ENCODE results near the gene PCSK6.

Gene PCSK6

DNA sequence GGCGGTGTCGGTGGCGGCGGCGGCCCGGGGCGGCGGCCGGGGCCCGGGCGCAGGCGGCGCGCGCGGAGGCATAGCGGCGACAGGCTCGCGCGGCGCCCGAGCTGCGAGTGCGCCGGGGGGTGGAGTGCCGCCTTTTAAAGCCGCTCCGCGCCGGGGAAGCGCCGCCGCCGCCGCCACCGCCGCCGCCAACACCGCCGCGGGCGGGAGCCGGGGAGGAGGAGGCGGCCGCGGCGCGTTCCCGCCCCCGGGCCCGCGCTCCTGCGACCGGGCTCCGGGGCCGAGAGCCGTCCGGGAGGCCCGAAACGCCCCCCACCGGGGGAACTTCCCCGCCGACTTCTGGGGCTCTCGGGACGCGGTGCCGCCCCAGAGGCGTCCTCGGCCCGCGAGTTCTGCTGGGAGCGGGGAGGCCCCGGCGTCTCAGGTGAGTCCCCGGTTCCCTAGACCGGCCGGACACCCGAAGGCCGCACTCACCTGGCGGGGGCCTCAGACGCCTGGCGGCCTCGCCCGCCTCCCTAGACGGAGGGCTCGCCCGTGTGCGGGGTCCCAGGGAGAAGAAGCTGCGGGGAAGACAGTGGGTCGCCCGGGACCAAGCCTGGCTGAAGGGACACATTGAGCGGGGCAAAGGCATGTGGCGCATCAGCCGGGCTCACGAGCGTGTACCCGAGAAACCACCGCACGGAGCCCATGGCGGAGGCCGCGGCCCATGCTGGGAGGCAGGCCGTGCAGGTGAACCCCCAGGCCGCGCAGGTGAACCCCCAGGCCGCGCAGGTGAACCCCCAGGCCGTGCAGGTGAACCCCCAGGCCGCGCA, at the start of gene PCSK6:
PCSK6 (minus strand) TSS at position 109 of the 809 bp plus-strand sequence; CDS start at position 72, 37 bp downstream.
- no peak for DNase-seq (ENCODE audit: extremely low read depth, insufficient read length)
- H3K4me3 ChIP-seq (replicated peaks; ENCODE audit: low read depth, low read length), result no peak within 1 kb of the TSS
- no peak for TF ChIP-seq CTCF (IDR thresholded peaks at IDR 0.05; ENCODE audit: insufficient read depth, low read length, poor library complexity, severe bottlenecking)
- H3K36me3 ChIP-seq (ENCODE audit: control insufficient read depth, insufficient read depth, low read length), result no peaks in the 10 kb centered on the region
- no peaks in the 10 kb centered on the region; the same call in none of the 2 replicates for H3K27me3 ChIP-seq (replicated peaks; ENCODE audit: control insufficient read depth, insufficient read depth, low read length)

- DNase-seq (ENCODE audit: extremely low read depth, insufficient read length), result no peak
- Histone ChIP-seq H3K27me3 (replicated peaks; ENCODE audit: control insufficient read depth, insufficient read depth, low read length) (no peaks in the 10 kb centered on the region; the same call in 1 of the 2 replicates), H3K36me3 (ENCODE audit: control insufficient read depth, insufficient read depth, low read length) (no peaks in the 10 kb centered on the region), H3K4me3 (replicated peaks; ENCODE audit: low read depth, low read length) (no peak overlapping the region)
- TF ChIP-seq CTCF (IDR thresholded peaks at IDR 0.05; ENCODE audit: insufficient read depth, low read length, poor library complexity, severe bottlenecking), result no peak
These were observed 49.5 kb upstream of the PCSK6 start for GRCh38 chr15:101538996-101539395.

DNA sequence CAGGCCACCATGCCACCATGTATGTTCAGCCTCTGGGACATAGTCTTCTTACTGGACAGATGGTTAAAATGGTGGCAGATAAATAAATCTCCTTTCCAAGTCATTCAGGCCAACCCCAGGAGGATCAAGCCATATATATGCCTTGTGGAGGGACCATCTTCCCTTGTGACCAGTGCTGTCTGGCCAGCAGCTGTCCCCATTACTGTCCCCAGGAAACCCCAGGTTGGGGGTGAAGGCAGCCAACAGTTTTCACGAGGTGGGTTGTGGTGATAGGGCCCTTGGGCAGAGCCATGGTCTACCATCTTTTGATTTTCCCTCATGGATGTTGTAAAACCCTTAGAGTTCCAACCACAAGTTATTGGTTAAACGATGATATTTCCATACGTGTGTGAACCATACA, 48.7 kb upstream of the PCSK6 start:
- no peaks in the 10 kb centered on the region; the same call in 1 of the 2 replicates for H3K27me3 ChIP-seq (replicated peaks; ENCODE audit: control insufficient read depth, insufficient read depth, low read length)
- DNase-seq (ENCODE audit: extremely low read depth, insufficient read length), result no peak
- no peak for TF ChIP-seq CTCF (IDR thresholded peaks at IDR 0.05; ENCODE audit: insufficient read depth, low read length, poor library complexity, severe bottlenecking)
- no peaks in the 10 kb centered on the region for H3K36me3 ChIP-seq (ENCODE audit: control insufficient read depth, insufficient read depth, low read length)
- no peak overlapping the region for H3K4me3 ChIP-seq (replicated peaks; ENCODE audit: low read depth, low read length)

DNA sequence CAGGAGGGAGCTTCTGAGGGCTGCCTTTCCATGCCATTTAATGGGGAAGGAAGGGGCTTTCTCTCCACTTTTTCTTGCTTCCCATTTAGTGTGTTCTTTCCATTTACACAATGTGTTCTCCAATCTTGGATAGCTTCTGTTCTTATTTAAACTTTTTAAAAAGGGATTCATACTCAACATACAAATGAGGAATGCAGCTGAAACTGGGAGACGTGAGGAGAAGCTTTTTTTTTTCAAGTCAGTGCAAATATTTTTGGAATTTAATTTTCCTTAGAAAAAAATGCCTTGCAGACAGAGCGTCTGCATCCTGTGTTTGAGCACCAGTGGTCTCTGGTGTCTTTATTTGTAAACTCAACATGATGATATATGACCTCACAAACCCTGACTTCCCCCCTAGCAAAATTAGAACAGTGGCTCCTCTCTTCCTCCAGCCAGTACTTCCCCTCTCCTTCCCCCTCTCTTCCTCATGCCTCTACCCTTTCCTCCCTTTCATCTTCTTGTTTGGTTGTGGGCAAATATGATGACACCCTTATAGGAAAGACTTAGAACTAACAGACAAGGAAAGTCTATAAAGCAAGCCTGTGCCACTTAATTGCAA, 48.1 kb upstream of the PCSK6 start:
- DNase-seq (ENCODE audit: extremely low read depth, insufficient read length), result no peak
- Histone ChIP-seq H3K36me3 (ENCODE audit: control insufficient read depth, insufficient read depth, low read length) (no peaks in the 10 kb centered on the region), H3K4me3 (replicated peaks; ENCODE audit: low read depth, low read length) (no peak overlapping the region), H3K27me3 (replicated peaks; ENCODE audit: control insufficient read depth, insufficient read depth, low read length) (no peaks in the 10 kb centered on the region; the same call in 1 of the 2 replicates)
- TF ChIP-seq CTCF (IDR thresholded peaks at IDR 0.05; ENCODE audit: insufficient read depth, low read length, poor library complexity, severe bottlenecking), result no peak

GRCh38 chr15:101536875-101537405, 47.4 kb upstream of the PCSK6 start:
- no peak overlapping the region for H3K4me3 ChIP-seq (replicated peaks; ENCODE audit: low read depth, low read length)
- no peak for TF ChIP-seq CTCF (IDR thresholded peaks at IDR 0.05; ENCODE audit: insufficient read depth, low read length, poor library complexity, severe bottlenecking)
- no peaks in the 10 kb centered on the region for H3K36me3 ChIP-seq (ENCODE audit: control insufficient read depth, insufficient read depth, low read length)
- DNase-seq (ENCODE audit: extremely low read depth, insufficient read length), result no peak
- H3K27me3 ChIP-seq (replicated peaks; ENCODE audit: control insufficient read depth, insufficient read depth, low read length), result no peaks in the 10 kb centered on the region; the same call in none of the 2 replicates

All from GM06990 (cell line).